Measurements from ENCODE around the gene OR2V1.
"Not testable (repeated sequence)": the region's sequence is repeated elsewhere in the genome, so short reads cannot be mapped to it uniquely, and the experiment has no call there.

Gene OR2V1

GRCh38 chr5:181159286-181160151 lies 28.6 kb upstream of the OR2V1 start:
- DNase-seq: peak; percentile 77 to 99 (median 86)

DNA sequence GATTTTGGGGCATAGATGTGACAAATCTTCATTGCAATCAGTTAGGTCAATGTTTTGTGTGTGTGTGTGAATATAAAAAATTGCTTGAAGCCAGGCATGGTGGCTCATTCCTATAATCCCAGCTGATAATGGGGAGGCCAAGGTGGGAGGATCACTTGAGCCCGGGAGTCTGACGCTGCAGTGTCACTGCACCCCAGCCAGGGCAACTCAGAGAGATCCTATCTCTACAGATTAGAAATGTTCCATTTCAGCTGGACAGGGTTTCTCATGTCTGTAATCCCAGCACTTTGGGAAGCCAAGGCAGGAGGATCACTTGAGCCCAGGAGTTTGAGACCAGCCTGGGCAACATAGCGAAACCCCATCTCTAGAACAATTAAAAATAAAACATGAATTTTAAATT lies 27.9 kb upstream of the OR2V1 start:
- no peak for DNase-seq

DNA sequence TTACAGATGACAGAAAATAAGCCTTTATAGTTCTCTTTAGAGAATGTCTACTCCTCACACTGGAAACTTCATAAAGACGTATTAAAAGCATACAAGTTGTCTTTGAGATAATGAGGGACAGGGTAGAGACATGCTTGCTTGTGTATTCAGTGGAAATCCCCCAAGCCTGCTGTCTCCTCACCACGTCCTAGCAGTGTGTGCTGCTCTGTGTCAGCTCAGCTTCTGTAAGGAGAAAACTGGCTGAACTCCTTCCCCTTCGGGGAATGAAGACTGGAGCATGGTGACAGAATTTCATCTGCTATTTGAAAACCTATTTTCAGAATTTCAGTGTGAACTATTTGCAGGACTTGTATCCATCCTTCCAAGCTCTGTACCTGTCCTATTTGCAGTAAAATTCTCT lies 25.8 kb upstream of the OR2V1 start:
- DNase-seq: no peak

DNA sequence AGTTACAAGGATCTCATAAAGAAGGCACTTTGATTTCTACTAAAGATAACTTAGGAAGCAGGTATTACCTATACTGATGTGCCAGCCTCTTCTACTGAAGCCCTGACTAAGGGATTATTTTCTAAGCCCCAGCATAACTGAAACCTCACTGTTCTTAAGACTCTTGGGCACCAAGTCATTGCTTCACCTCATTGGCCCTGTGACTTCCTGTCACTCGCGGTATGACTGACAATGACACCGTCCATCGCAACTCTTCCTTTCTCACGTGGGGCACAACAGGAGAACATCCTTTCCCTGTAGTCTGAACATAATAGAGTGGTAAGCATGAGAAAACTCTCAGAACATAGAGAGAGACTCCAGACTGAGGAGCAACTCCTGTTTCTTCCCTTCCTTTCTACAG lies 22.8 kb upstream of the OR2V1 start:
- no peak for DNase-seq

- DNase-seq: no peak
Observed at GRCh38 chr5:181152406-181152805, 21.4 kb upstream of the OR2V1 start.

- DNase-seq: no peak
Observed at GRCh38 chr5:181151146-181151545, 20.2 kb upstream of the OR2V1 start.

GRCh38 chr5:181149806-181150733 lies 19.1 kb upstream of the OR2V1 start:
- no peak for DNase-seq

GRCh38 chr5:181149355-181149754 lies 18.4 kb upstream of the OR2V1 start:
- no peak for DNase-seq

- not testable (repeated sequence) for DNase-seq
Observed at GRCh38 chr5:181146927-181147636, 16.1 kb upstream of the OR2V1 start, which contains the start of gene OR2V2. Gene OR2V2, plus strand, starts transcription at chr5:181147586. Its CDS starts 7,357 bp downstream, at chr5:181154943.

- DNase-seq: no peak
Observed at GRCh38 chr5:181145133-181145532, 14.2 kb upstream of the OR2V1 start.

DNA sequence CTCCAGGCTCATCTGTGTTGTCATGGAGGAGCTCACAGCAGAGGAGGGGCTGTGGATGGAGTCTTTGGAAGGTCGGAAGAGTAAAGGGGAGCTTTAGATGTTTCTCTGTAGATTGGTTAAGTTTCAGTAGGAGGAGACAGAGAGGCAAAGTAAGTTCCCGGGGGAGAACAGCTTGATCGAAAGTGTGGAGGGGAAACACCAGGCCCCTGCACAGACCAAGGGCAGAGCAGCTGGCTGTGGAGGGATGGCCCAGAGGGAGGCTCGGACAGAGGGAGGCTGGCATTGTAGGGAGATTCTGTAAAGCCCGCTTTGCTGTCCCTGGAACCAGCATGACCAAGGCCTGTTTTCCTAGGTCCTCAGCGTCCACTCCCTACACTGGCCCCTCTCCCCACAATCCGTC lies 11.1 kb upstream of the OR2V1 start:
- no peak for DNase-seq

GRCh38 chr5:181140766-181141165 lies 9.8 kb upstream of the OR2V1 start:
- DNase-seq: no peak

DNA sequence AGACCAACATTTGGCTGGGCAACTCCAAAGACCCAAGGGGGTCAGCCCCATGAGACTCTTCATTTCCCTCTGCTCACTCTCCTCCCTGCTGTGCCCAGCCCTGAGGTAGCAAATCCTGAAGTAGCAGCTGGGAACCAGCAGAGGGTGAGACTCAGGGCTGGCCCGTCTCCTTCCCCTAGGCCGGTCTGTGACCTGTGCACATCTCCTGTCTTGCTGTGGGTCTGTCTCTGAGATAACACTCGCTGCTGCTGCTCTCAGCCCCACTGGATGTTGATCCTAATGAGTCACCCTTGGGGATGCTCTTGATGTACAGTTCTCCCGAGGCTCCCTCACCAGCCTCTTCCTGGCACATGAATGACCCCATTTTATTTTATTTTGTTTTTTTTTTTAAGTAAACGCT lies 7.3 kb upstream of the OR2V1 start:
- DNase-seq: no peak

DNA sequence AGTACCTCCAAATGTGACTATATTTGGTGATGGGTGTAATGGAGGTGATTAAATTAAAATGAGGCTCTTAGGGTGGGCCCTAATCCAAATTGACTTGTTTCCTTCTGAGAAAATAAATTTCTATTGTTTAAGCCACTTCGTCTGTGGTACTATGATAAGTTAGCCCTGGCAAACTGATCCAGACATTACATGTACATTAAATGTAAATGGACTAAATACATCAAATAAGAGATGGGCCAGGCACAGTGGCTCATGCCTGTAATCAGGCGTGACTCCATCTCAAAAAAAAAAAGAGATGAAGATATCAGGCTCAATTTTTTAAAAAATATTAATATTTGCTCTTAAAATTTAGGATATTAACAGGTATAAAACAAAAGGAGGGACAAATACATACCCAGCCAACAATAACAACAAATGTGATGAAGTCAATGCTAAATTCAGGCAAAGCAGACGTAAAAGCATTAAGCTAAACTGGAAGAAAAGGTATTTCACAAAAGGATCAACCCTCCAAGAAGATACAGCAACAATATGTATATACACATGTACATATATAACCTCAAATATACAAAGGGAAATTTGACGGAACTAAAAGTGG lies 5.5 kb upstream of the OR2V1 start:
- no peak for DNase-seq

GRCh38 chr5:181134259-181134658 lies 3.3 kb upstream of the OR2V1 start:
- DNase-seq: no peak

GRCh38 chr5:181133610-181134231 lies 2.8 kb upstream of the OR2V1 start:
- no peak for DNase-seq

DNA sequence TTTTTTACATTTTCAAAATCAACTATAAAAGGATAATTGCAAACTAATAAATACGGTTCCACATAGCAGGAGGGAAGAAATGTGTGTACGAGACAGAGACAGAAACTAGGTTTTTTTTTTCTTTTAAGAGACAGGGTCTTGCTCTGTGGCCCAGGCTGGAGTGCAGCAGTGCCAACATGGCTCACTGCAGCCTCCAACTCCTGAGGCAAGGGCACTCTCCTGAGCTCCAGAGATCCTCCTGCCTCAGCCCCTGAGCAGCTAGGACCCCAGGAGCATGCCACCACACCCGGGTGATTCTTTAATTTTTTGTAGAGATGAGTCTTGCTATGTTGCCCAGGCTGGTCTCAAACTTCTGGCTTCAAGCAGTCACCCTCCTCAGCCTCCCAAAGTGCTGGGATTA lies 2.1 kb upstream of the OR2V1 start:
- no peak for DNase-seq

DNA sequence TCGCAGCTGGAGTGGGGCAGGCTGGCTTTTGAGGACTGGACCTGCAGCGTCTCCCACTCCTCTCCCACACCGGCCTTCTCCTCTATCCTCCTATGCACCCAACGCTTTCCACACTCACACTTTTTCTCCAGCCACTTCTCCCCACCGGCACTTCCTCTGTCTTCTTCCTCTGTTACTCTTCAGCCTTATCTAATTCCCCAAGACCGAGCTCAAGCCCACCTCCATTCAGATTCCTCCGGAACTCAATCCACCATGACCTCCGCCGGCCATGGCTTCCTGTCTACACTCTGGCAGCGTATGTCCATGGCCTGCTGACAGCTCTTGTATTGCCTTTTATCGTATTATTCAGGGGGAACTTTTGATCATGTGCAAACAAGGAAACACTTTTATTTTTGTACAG lies 545 bp upstream of the OR2V1 start:
- no peak for DNase-seq

DNA sequence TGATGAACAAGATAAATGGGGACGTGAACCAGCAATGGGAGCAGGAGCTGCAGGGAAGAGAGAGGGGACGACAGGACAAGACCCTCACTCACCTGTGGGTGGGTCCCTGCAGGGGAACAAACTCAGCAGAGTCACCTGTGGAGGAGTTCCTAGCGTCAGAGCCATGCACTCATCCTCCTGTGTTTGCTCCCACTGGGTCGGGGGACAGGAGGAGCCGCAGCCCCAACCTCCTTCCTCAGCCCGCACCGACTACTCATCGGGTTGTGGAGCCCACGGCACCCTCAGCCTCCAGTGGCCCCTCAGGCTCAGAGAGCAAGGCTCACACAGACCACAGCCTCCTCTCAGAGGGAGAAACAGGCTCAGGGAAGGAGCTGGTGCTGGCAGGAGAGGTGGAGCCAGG lies 888 bp downstream of the OR2V1 start:
- DNase-seq: not testable (repeated sequence)

DNA sequence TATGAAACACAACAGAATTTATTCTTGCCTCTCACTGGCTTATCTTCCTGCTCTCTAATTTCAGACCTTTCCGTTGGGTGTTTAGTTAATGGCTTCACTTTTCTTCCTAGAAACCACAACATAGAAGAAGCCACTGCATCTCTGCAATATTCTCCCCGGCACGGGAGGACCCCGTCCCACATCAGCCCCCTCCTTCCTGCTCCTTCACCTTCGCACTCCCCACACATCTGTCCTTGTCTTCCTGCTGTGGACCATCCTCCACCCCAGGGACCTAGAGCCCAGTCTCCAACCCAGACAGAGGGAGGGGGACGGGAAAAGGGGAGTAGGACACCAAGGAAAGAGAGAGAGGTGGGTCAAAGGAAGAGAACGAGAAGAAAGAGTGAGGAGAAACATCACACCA lies 1.4 kb downstream of the OR2V1 start:
- no peak for DNase-seq

GRCh38 chr5:181127907-181128626 lies 2.9 kb downstream of the OR2V1 start:
- DNase-seq: no peak

DNA sequence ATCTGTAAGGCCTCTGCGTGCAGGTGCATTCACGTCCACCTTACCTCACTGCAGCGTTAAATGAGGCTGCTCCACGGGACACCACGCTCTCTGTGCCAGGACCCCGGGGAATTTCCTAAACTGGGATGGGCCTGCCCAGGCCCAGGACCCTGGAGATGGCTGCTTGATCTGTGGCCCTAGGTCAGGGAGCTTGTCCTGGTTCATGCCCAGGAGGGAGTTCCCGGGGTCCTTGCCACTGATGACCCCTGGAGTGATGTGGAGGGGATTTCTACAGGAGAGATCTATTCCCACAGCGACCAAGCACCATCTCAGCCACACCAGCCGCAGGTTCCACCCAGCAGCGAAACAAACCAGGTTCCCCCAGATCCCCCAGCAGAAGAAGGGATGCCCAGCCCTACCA lies 3.5 kb downstream of the OR2V1 start:
- DNase-seq: no peak
